Kidney (tissue), 14 donors: ENCODE results near the gene HTR3B. TPM values are rescaled to one million over a fixed set of nuclear protein-coding genes. Genes with fewer than 3 reads are reported as not detected.

Experiments used
- DNase-seq, 5 donors: peaks; one replicate each; pipeline ENCODE4 v3.0.0-alpha.2; 2013 to 2020
- FAIRE-seq: peaks from 2 replicates; lab custom pipeline; 2012; peaks lifted over from hg19 to GRCh38; lab: Jason Lieb, UNC
- H3K27ac ChIP-seq, 2 donors: one replicate each; pipeline ENCODE4 v1.7.0; 2013; ENCODE audit warnings: low read depth in 2 of 2, low read length in 2 of 2, inconsistent platforms in 1 of 2
- H3K27me3 ChIP-seq: one replicate; pipeline ENCODE4 v1.7.1; 2013; ENCODE audit warnings: low read length, inconsistent platforms; ENCODE audit not compliant: control insufficient read depth, insufficient read depth
- H3K36me3 ChIP-seq, 3 donors: one replicate each; pipeline versions ENCODE4 v1.7.0 to v1.7.1; 2013; ENCODE audit warnings: low read length in 3 of 3, control low read depth in 1 of 3, inconsistent platforms in 1 of 3; ENCODE audit not compliant: insufficient read depth in 3 of 3, control insufficient read depth in 2 of 3
- H3K4me1 ChIP-seq, 3 donors: one replicate each; pipeline versions ENCODE4 v1.7.0 to v1.7.1; 2013; ENCODE audit warnings: low read length in 3 of 3, inconsistent platforms in 1 of 3, low read depth in 1 of 3; ENCODE audit not compliant: control insufficient read depth in 2 of 3, insufficient read depth in 2 of 3
- H3K4me3 ChIP-seq, 3 donors: one replicate each; pipeline versions ENCODE4 v1.7.0 to v1.8.1; 2013; ENCODE audit warnings: low read length in 3 of 3, control low read depth in 1 of 3, inconsistent platforms in 1 of 3
- H3K9ac ChIP-seq, 3 donors: one replicate each; pipeline versions ENCODE4 v1.7.0 to v1.7.1; 2013; ENCODE audit warnings: low read length in 3 of 3, control low read depth in 1 of 3, inconsistent platforms in 1 of 3
- H3K9me3 ChIP-seq, 3 donors: one replicate each; pipeline versions ENCODE4 v1.7.0 to v1.7.1; 2013; ENCODE audit warnings: low read length in 3 of 3, control low read depth in 1 of 3, inconsistent platforms in 1 of 3; ENCODE audit not compliant: control insufficient read depth in 2 of 3, insufficient read depth in 1 of 3
- intact Hi-C: fragments of 100-400 bp; cut with DNase I; formaldehyde crosslinking; loops from one replicate; pipeline ENCODE4 v1.11.1; 2022
- polyA plus RNA-seq: library from polyadenylated mRNA; stranded (reverse); fragments of 350-450 nt; fragmentation: Illumina TruSeq; extraction: RNeasy Lipid Tissue Mini Kit (QIAGEN cat#74804); gene quantifications from one replicate; pipeline ENCODE4 v1.2.3, GENCODE V29; 2014; ENCODE audit warnings: low read depth, low replicate concordance; ENCODE audit not compliant: insufficient read depth
- total RNA-seq: library from RNA; stranded (reverse); fragmentation: NEBNext Ultra II Directional; extraction: Animal tissue kit (Norgen Biotek cat#: 25700); gene quantifications from one replicate; pipeline ENCODE4 v1.2.1, GENCODE V29; 2021
- TF ChIP-seq, protein P1 (sequence below): IDR thresholded peaks from 3 replicates; pipeline ENCODE4 v1.5.1; 2012; ENCODE audit warnings: mild to moderate bottlenecking, moderate library complexity, borderline replicate concordance; ENCODE audit not compliant: insufficient read depth; ENCODE audit errors: extremely low read depth
- donor health status: control.
- donor health status: control.
- donor health status: control.
- donor health status: control.
- donor health status: control.
- donor health status: DM: yes; HTN: yes; CAD: no.
- donor health status: Normal renal cell carcinoma (clear cell type).

HTR3B gene
- total and polyA plus RNA-seq, 2 donors from 2014 or later, result 0.16 TPM; not detected in 1

DNA sequence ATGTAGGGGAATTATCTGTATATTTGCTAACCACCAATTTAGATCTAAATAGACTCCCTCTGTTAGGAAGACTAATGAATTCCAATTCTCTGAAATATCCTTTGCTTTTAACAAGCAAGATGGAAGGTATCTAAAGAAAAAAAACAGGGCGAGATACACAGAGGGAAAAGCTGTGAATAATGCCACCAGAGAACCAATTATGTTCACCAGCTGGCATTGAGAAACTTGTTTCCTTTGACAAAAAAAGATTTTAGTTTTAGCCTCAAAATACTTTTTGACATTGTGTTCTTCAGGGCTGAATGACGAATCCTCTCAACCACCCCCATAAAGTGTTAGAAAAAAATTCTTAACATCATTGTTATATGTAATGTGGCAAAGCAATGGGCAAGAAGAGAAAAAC is 19.0 kb downstream of the HTR3B start:
- Histone ChIP-seq H3K27ac (no peak overlapping the region), H3K36me3 (no peaks in the 10 kb centered on the region), H3K9ac (no peak overlapping the region), H3K9me3 (no peaks in the 10 kb centered on the region), H3K4me3 (no peak overlapping the region), H3K4me1 (no peaks in the 10 kb centered on the region), H3K27me3 (no peaks in the 10 kb centered on the region)
- no peak for FAIRE-seq
- DNase-seq, result no peak
- intact Hi-C loops, result no loop called here
- TF ChIP-seq, protein P1, sequence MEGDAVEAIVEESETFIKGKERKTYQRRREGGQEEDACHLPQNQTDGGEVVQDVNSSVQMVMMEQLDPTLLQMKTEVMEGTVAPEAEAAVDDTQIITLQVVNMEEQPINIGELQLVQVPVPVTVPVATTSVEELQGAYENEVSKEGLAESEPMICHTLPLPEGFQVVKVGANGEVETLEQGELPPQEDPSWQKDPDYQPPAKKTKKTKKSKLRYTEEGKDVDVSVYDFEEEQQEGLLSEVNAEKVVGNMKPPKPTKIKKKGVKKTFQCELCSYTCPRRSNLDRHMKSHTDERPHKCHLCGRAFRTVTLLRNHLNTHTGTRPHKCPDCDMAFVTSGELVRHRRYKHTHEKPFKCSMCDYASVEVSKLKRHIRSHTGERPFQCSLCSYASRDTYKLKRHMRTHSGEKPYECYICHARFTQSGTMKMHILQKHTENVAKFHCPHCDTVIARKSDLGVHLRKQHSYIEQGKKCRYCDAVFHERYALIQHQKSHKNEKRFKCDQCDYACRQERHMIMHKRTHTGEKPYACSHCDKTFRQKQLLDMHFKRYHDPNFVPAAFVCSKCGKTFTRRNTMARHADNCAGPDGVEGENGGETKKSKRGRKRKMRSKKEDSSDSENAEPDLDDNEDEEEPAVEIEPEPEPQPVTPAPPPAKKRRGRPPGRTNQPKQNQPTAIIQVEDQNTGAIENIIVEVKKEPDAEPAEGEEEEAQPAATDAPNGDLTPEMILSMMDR, result no peak

DNA sequence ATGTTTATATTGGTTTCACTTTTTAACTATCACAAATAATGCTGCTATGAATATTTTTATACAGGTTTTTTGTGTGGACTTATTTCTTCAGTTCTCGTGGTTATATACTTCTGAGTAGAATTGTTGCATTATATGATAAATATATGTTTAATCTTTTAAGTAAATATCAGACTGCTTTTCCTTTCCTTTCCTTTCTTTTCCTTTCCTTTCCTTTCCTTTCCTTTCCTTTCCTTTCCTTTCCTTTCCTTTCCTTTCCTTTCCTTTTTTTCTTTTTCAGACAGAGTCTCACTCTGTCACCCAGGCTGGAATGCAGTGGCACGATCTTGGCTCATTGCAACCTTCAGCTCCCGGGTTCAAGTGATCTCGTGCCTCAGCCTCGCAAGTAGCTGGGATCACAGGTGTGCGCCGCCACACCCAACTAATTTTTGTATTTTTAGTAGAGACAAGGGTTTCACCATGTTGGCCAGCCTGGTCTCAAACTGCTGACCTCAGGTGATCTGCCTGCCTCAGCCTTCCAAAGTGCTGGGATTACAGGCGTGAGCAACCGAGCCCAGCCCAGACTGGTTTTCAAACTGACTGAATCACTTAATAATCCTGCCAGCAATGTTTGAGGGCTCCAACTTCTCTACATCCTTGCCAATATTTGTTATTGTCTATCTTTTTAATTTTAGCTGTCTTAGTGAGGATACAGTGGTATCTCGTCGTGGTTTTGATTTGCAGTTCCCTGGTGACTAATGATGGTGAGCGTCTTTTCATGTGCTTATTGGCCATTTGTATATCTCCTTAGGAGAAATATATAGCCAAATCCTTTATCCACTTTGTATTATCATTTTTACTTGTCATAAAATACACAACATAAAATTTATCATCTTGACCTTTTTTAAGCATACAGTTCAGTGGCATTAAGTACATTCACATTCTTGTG is 21.9 kb downstream of the HTR3B start:
- TF ChIP-seq, protein P1, result no peak
- H3K9ac ChIP-seq, result no peak overlapping the region
- DNase-seq, result no peak
- intact Hi-C loops, result no loop called here
- no peaks in the 10 kb centered on the region for H3K4me1 ChIP-seq
- no peaks in the 10 kb centered on the region for H3K36me3 ChIP-seq
- no peaks in the 10 kb centered on the region for H3K9me3 ChIP-seq
- no peaks in the 10 kb centered on the region for H3K27me3 ChIP-seq
- no peak overlapping the region for H3K27ac ChIP-seq
- H3K4me3 ChIP-seq, result no peak overlapping the region
- no peak for FAIRE-seq

DNA sequence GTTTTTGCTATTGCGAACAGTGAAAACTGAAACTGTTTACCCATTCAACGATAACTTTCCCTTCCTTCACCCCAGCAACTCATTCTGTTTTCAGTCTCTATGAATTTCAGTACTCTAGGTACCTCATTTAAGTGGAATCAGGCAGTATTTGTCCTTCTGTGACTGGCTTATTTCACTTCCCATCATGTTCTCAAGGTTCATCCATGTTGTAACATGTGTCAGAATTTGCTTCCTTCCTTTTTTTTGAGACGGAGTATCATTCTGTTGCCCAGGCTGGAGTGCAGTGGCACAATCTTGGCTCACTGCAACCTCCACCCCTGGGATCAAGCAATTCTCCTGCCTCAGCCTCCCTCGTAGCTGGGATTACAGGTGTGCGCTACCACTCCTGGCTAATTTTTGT is 23.7 kb downstream of the HTR3B start:
- no peaks in the 10 kb centered on the region for H3K4me1 ChIP-seq
- intact Hi-C loops, result no loop called here
- no peaks in the 10 kb centered on the region for H3K36me3 ChIP-seq
- DNase-seq (no peak), FAIRE-seq (no peak)
- H3K27me3 ChIP-seq, result no peaks in the 10 kb centered on the region
- H3K9ac ChIP-seq, result no peak overlapping the region
- H3K9me3 ChIP-seq, result no peaks in the 10 kb centered on the region
- no peak overlapping the region for H3K27ac ChIP-seq
- H3K4me3 ChIP-seq, result no peak overlapping the region
- TF ChIP-seq, protein P1, result no peak
